ENCODE data around the gene HOATZ. TPM values are rescaled to one million over a fixed set of nuclear protein-coding genes. Genes with fewer than 3 reads are reported as not detected.
A peak's percentile ranks its signal among the peaks of the same experiment; 100 is the strongest.

HOATZ gene
- total RNA-seq, 1 experiment from 2014 or later: not detected

DNA sequence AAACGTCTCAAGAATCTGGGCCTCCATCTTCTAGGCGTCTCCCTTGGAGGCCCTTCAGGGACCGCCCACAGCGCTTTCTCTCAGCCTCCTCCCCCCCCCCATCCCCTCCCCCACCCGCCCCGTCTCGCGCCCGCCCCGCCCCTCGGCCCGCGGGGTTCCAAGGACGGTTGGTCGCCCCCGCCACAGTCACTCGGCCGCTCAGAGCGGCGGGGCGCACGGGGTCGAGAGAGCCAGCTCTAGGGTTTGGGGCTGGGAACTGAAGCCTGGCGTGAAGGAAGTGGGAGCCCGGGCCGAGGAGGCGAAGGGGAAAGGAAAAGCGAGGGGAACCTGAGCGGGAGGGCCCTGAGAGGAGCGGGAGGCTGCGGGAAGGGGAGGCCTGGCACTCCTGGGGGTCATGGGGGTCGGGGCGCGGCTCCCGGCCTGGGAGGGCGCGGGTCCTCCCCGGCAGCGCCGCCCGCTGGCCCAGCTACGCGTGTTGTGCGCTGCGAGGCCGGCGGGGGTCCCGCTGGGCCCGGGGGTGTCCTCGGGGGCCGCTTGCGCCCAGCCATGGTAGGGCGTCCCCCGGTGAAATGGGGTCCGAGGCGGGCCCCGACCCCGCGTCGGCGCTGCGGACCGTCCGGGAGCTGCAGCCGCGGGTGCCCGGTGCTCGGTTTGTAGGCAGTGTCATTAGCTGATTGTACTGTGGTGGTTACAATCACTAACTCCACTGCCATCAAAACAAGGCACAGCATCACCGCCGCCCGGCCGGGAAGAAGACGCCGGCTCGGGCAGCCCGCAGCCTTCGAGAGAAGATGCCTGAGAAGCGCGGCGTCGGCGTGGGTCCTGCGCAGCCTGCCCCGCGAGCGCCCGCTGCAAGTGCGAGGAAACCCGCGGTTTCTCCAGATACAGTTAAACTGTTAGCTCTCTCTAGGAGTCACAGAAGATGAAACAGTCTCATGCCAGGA lies 2.0 kb upstream of the HOATZ start, which contains the start of gene BTG4:
Gene BTG4, minus strand, starts transcription at position 91 of the 944 bp plus-strand sequence. CDS start 13,610 bp downstream, outside the sequence.
- Histone ChIP-seq H4K20me1 (ENCODE audit: low read length) (no peaks in the 10 kb centered on the region), H3K79me2 (ENCODE audit: low read length) (no peaks in the 10 kb centered on the region), H3K9me3 (ENCODE audit: low read length) (no peaks in the 10 kb centered on the region), H3K9me2 (replicated peaks; ENCODE audit: low read length) (0 out of 2 replicates have a peak, but pooled peaks cover 2% of the 10 kb centered on the region), H3K27ac (ENCODE audit: low read length) (no peak within 1 kb of the TSS), H3K9ac (ENCODE audit: low read length) (no peak within 1 kb of the TSS), H3K4me3 (ENCODE audit: low read length) (no peak within 1 kb of the TSS), H3K36me3 (ENCODE audit: low read depth, low read length) (no peaks in the 10 kb centered on the region), H3F3A (ENCODE audit: low read length, unreplicated experiment) (no peaks in the 10 kb centered on the region), H3K4me2 (ENCODE audit: low read length) (no peak within 1 kb of the TSS), H3K27me3 (ENCODE audit: low read length) (no peaks in the 10 kb centered on the region), H2AFZ (ENCODE audit: low read length) (no peak within 1 kb of the TSS), H3K4me1 (ENCODE audit: insufficient read depth, low read length) (no peaks in the 10 kb centered on the region)
- CTCF ChIA-PET: no interaction called here
- POLR2A ChIA-PET (ENCODE audit: unreplicated experiment): no interaction called here
- TF ChIP-seq, protein P1, sequence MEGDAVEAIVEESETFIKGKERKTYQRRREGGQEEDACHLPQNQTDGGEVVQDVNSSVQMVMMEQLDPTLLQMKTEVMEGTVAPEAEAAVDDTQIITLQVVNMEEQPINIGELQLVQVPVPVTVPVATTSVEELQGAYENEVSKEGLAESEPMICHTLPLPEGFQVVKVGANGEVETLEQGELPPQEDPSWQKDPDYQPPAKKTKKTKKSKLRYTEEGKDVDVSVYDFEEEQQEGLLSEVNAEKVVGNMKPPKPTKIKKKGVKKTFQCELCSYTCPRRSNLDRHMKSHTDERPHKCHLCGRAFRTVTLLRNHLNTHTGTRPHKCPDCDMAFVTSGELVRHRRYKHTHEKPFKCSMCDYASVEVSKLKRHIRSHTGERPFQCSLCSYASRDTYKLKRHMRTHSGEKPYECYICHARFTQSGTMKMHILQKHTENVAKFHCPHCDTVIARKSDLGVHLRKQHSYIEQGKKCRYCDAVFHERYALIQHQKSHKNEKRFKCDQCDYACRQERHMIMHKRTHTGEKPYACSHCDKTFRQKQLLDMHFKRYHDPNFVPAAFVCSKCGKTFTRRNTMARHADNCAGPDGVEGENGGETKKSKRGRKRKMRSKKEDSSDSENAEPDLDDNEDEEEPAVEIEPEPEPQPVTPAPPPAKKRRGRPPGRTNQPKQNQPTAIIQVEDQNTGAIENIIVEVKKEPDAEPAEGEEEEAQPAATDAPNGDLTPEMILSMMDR (conservative IDR thresholded peaks at IDR 0.05; ENCODE audit: low read depth, low read length): no peak
- TF ChIP-seq EZH2phosphoT487 (IDR thresholded peaks at IDR 0.05; ENCODE audit: borderline replicate concordance, low read length) (no peak), EZH2 (IDR thresholded peaks at IDR 0.05; ENCODE audit: low read length, unreplicated experiment) (no peak)
- no peak for ATAC-seq
- DNase-seq: no peak
- intact Hi-C loops (cut with micrococcal nuclease): no loop called here
- BruUV-seq (replicated peaks): no TSS peak

DNA sequence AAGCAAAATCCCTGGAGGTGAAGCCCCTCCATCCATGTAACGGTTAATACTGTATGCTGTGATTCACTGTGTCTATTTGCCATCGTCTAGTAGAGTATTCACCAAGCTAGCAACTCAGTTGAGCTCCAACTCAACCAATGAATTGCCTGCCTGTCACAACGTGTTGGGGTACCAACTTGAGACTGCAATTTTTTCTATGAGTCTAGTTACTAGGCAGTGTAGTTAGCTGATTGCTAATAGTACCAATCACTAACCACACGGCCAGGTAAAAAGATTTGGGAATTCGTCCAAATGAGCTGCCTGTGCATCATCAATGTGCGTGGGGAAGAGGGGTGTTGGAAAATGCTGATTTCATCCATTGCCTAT lies 1.4 kb upstream of the HOATZ start:
- Histone ChIP-seq H3K27ac (ENCODE audit: low read length) (no peak overlapping the region), H3K9ac (ENCODE audit: low read length) (no peak overlapping the region), H3K4me2 (ENCODE audit: low read length) (no peak overlapping the region), H3K9me2 (replicated peaks; ENCODE audit: low read length) (0 out of 2 replicates have a peak, but pooled peaks cover 2% of the 10 kb centered on the region), H3K36me3 (ENCODE audit: low read depth, low read length) (no peaks in the 10 kb centered on the region), H3K27me3 (ENCODE audit: low read length) (no peaks in the 10 kb centered on the region), H3K4me3 (ENCODE audit: low read length) (no peak overlapping the region), H2AFZ (ENCODE audit: low read length) (no peak overlapping the region), H3K9me3 (ENCODE audit: low read length) (no peaks in the 10 kb centered on the region), H3F3A (ENCODE audit: low read length, unreplicated experiment) (no peaks in the 10 kb centered on the region), H4K20me1 (ENCODE audit: low read length) (no peaks in the 10 kb centered on the region), H3K4me1 (ENCODE audit: insufficient read depth, low read length) (no peaks in the 10 kb centered on the region), H3K79me2 (ENCODE audit: low read length) (no peaks in the 10 kb centered on the region)
- intact Hi-C loops (cut with micrococcal nuclease): no loop called here
- no peak for DNase-seq
- CTCF ChIA-PET: no interaction called here
- TF ChIP-seq EZH2 (IDR thresholded peaks at IDR 0.05; ENCODE audit: low read length, unreplicated experiment) (no peak), EZH2phosphoT487 (IDR thresholded peaks at IDR 0.05; ENCODE audit: borderline replicate concordance, low read length) (no peak)
- TF ChIP-seq, protein P1 (conservative IDR thresholded peaks at IDR 0.05; ENCODE audit: low read depth, low read length): no peak
- no peak for ATAC-seq
- no TSS peak for BruUV-seq (replicated peaks)
- POLR2A ChIA-PET (ENCODE audit: unreplicated experiment): no interaction called here

DNA sequence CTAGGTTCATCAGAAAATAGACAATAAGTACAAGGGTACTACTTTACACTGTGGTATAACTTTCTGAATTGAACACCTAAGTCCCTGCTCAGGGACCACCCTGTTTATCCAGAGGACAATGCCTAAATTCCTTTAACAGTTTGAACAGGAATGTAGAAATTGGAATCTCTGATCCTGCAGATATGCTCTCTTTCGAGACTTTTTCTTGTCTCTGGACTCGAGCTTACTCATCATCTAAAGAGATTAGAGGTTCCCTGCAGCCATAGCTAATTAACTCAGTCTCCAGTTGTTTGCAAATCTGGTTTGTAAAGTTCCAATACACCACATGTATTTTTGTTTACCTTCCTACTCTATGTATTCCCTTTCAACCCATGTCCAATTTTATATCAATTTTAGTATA lies 1.0 kb downstream of the HOATZ start:
- no peaks in the 10 kb centered on the region for H4K20me1 ChIP-seq (ENCODE audit: low read length)
- H2AFZ ChIP-seq (ENCODE audit: low read length): 0 out of 2 replicates have a peak overlapping the region, but pooled peaks have one; percentile 3
- no peaks in the 10 kb centered on the region for H3K4me1 ChIP-seq (ENCODE audit: insufficient read depth, low read length)
- H3K9me2 ChIP-seq (replicated peaks; ENCODE audit: low read length): no peaks in the 10 kb centered on the region
- H3K4me2 ChIP-seq (ENCODE audit: low read length): no peak overlapping the region
- H3K36me3 ChIP-seq (ENCODE audit: low read depth, low read length): no peaks in the 10 kb centered on the region
- ChIA-PET POLR2A (ENCODE audit: unreplicated experiment) (no interaction called here), CTCF (no interaction called here)
- no TSS peak for BruUV-seq (replicated peaks)
- no peaks in the 10 kb centered on the region for H3K9me3 ChIP-seq (ENCODE audit: low read length)
- H3K27me3 ChIP-seq (ENCODE audit: low read length): no peaks in the 10 kb centered on the region
- H3F3A ChIP-seq (ENCODE audit: low read length, unreplicated experiment): no peaks in the 10 kb centered on the region
- H3K9ac ChIP-seq (ENCODE audit: low read length): no peak overlapping the region
- TF ChIP-seq EZH2 (IDR thresholded peaks at IDR 0.05; ENCODE audit: low read length, unreplicated experiment) (no peak), EZH2phosphoT487 (IDR thresholded peaks at IDR 0.05; ENCODE audit: borderline replicate concordance, low read length) (no peak)
- TF ChIP-seq, protein P1 (conservative IDR thresholded peaks at IDR 0.05; ENCODE audit: low read depth, low read length): no peak
- no peak for ATAC-seq
- H3K4me3 ChIP-seq (ENCODE audit: low read length): no peak overlapping the region
- no peak for DNase-seq
- no peak overlapping the region for H3K27ac ChIP-seq (ENCODE audit: low read length)
- no peaks in the 10 kb centered on the region for H3K79me2 ChIP-seq (ENCODE audit: low read length)
- intact Hi-C loops (cut with micrococcal nuclease): no loop called here

Measured in PC-3 (cell line).